DND-41 (cell line): ENCODE results near the gene COL8A1.

Source experiments
- ATAC-seq: fragments of 200-7000 bp; cut with Tn5 transposase; 3 replicates; pipeline ENCODE4 v1.9.1; 2021; ENCODE audit warnings: low read depth; ENCODE audit not compliant: insufficient read depth
- DNase-seq: peaks from one replicate; pipeline ENCODE4 v3.0.0-alpha.2; 2020
- H2AFZ ChIP-seq: 2 replicates; pipeline ENCODE4 v1.6.0; 2012; ENCODE audit warnings: low read depth, low read length
- H3K27ac ChIP-seq: 2 replicates; pipeline ENCODE4 v1.5.1; 2012; ENCODE audit warnings: low read length, inconsistent platforms
- H3K27me3 ChIP-seq: fragments of 200-600 bp; sonication (generic); 2 replicates; pipeline ENCODE4 v1.6.0; 2012; ENCODE audit warnings: low read length, mild to moderate bottlenecking, inconsistent platforms; ENCODE audit not compliant: insufficient read depth, poor library complexity
- H3K36me3 ChIP-seq: 2 replicates; pipeline ENCODE4 v1.5.1; 2012; ENCODE audit warnings: low read length, inconsistent platforms; ENCODE audit not compliant: insufficient read depth
- H3K4me1 ChIP-seq: 2 replicates; pipeline ENCODE4 v1.5.1; 2012; ENCODE audit warnings: mild to moderate bottlenecking, low read length; ENCODE audit not compliant: insufficient read depth
- H3K4me2 ChIP-seq: 2 replicates; pipeline ENCODE4 v1.6.0; 2012; ENCODE audit warnings: mild to moderate bottlenecking, moderate library complexity, low read length, inconsistent platforms; ENCODE audit not compliant: insufficient read depth
- H3K4me3 ChIP-seq, 2 experiments: fragments of 200-600 bp in 1 of 2; shearing (Covaris generic) in 1 of 2; 2 replicates each; pipeline ENCODE4 v1.5.1; 2012 to 2016; ENCODE audit warnings: inconsistent platforms in 2 of 2, low read length in 2 of 2, mild to moderate bottlenecking in 2 of 2, low read depth in 1 of 2, moderate library complexity in 1 of 2
- H3K79me2 ChIP-seq: 2 replicates; pipeline ENCODE4 v1.6.0; 2012; ENCODE audit warnings: low read length, inconsistent platforms; ENCODE audit not compliant: insufficient read depth
- H3K9ac ChIP-seq: 2 replicates; pipeline ENCODE4 v1.6.0; 2012; ENCODE audit warnings: low read depth, mild to moderate bottlenecking, inconsistent platforms, low read length, moderate library complexity
- H3K9me3 ChIP-seq: 2 replicates; pipeline ENCODE4 v1.5.1; 2012; ENCODE audit warnings: low read length, moderate library complexity, mild to moderate bottlenecking, inconsistent platforms; ENCODE audit not compliant: insufficient read depth, severe bottlenecking
- H4K20me1 ChIP-seq: 2 replicates; pipeline ENCODE4 v1.6.0; 2012; ENCODE audit warnings: low read length; ENCODE audit not compliant: insufficient read depth
- EZH2 ChIP-seq: IDR thresholded peaks from 3 replicates; pipeline ENCODE4 v1.6.1; 2012; ENCODE audit warnings: borderline replicate concordance, low read depth, mild to moderate bottlenecking, moderate library complexity, low read length, inconsistent platforms; ENCODE audit not compliant: severe bottlenecking
- TF ChIP-seq, protein P1 (sequence below): IDR thresholded peaks from 2 replicates; pipeline ENCODE4 v1.5.1; 2012; ENCODE audit warnings: borderline replicate concordance, low read length, moderate library complexity, mild to moderate bottlenecking; ENCODE audit not compliant: poor library complexity, severe bottlenecking; ENCODE audit errors: extremely low read depth

Gene COL8A1

DNA sequence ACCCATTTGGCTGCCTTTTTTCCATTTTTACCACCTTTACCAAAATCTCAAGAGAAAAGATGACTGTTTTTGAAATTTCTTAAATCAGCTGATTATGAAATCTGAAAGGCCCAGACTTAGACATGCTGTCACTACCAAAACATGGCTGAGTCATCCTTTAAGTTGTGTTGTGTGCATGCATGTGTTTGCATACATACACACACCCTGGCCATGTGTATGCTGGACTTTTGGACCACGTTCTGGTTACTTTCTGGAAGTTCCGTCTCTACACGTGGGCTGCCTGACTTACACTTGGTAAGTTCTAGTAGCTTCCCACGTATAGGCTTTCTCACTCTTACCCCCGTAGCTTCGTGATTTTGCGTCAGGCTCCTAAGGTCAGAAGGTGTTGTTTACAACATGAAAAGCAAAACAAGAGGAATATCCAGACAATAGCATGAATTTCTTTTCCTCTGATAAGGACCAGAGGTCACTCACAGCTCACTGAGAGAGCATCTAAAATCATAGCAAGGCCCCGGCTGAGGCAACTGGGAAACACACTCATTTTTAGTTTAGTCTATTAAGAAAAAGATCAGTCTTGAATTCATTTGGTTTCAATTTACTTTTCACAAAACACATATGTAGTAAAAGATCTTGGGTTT is 62.4 kb downstream of the COL8A1 start:
- no peak overlapping the region for H3K27ac ChIP-seq
- H3K4me1 ChIP-seq: no peaks in the 10 kb centered on the region
- H3K79me2 ChIP-seq: no peaks in the 10 kb centered on the region
- no peak overlapping the region for H2AFZ ChIP-seq
- no peak overlapping the region for H3K4me3 ChIP-seq
- no peak for ATAC-seq
- H4K20me1 ChIP-seq: no peaks in the 10 kb centered on the region
- no peaks in the 10 kb centered on the region for H3K36me3 ChIP-seq
- TF ChIP-seq, protein P1, sequence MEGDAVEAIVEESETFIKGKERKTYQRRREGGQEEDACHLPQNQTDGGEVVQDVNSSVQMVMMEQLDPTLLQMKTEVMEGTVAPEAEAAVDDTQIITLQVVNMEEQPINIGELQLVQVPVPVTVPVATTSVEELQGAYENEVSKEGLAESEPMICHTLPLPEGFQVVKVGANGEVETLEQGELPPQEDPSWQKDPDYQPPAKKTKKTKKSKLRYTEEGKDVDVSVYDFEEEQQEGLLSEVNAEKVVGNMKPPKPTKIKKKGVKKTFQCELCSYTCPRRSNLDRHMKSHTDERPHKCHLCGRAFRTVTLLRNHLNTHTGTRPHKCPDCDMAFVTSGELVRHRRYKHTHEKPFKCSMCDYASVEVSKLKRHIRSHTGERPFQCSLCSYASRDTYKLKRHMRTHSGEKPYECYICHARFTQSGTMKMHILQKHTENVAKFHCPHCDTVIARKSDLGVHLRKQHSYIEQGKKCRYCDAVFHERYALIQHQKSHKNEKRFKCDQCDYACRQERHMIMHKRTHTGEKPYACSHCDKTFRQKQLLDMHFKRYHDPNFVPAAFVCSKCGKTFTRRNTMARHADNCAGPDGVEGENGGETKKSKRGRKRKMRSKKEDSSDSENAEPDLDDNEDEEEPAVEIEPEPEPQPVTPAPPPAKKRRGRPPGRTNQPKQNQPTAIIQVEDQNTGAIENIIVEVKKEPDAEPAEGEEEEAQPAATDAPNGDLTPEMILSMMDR: no peak
- TF ChIP-seq EZH2: no peak
- no peak overlapping the region for H3K9ac ChIP-seq
- peaks cover 3% of the 10 kb centered on the region for H3K27me3 ChIP-seq
- H3K9me3 ChIP-seq: no peaks in the 10 kb centered on the region
- no peak for DNase-seq
- H3K4me2 ChIP-seq: no peak overlapping the region

DNA sequence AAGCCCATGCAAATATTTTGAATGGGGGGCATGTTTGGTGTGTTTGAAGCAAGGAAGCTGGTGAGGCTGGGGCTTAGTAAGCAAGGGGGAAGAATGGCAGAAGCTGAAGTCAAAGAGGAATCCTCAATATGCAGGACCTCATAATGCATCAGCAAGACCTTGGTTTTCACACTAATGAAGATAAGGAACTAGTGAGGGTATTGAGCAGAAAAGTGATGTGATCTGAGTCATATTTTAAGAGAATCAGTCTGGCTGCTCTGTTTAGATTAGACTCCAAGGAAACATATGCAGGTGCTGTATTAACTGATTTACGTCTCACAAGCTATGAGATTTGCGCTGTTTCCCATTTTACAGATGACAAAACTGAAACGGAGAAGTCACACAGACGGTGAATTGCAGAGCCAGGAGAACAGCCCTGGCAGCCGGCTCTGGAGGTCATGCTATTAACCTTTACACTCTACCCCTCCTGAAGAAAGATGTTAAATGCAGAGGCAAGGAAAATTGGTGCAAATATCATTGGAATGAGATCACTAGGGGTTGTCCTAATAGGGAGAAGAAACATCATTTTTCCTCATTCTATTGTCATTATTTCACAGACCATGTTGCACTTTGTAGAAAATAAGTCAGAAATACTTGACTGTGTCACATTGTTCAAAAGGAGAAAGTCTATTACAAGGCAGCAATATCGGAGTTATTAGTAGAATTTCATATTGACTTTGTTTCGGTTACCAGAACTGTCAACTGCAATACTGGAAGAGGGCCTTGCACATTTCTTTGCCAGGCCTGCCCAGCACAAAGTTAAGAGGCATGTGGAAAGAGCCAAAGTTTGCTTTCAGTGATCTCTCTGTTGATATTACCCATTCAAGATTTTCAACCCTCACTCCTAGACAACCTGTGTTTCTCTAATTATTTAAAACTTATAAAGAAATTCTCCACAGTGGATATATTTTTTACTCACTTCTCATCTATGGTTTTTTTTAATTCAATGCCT is 64.9 kb downstream of the COL8A1 start:
- no peaks in the 10 kb centered on the region for H3K79me2 ChIP-seq
- no peak for TF ChIP-seq EZH2
- TF ChIP-seq, protein P1: no peak
- H3K27me3 ChIP-seq: peaks cover 3% of the 10 kb centered on the region
- H3K4me1 ChIP-seq: no peaks in the 10 kb centered on the region
- H3K9ac ChIP-seq: no peak overlapping the region
- DNase-seq: no peak
- H3K9me3 ChIP-seq: no peaks in the 10 kb centered on the region
- no peak overlapping the region for H3K4me2 ChIP-seq
- H3K36me3 ChIP-seq: no peaks in the 10 kb centered on the region
- no peak overlapping the region for H3K27ac ChIP-seq
- H3K4me3 ChIP-seq: no peak overlapping the region
- no peaks in the 10 kb centered on the region for H4K20me1 ChIP-seq
- H2AFZ ChIP-seq: no peak overlapping the region
- no peak for ATAC-seq

DNA sequence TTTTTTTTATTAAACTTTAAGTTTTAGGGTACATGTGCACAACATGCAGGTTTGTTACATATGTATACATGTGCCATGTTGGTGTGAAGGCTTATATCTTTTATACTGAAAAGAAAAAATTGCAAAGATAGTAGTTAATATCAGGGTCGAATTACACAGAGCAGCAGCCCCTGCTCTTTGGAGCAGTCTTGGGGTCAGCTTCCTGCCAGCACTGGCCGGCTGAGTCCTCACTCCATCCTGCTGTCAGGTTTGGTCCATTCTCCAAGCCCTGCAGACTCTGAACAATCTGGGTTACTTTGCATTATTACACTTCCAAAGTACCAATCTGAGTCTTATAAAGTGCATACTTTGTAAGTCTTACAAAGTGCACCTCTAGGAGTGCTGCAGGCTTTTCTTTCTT is 66.0 kb downstream of the COL8A1 start:
- H3K27ac ChIP-seq: no peak overlapping the region
- H2AFZ ChIP-seq: no peak overlapping the region
- no peaks in the 10 kb centered on the region for H3K79me2 ChIP-seq
- no peaks in the 10 kb centered on the region for H3K36me3 ChIP-seq
- no peak for ATAC-seq
- DNase-seq: no peak
- H3K4me1 ChIP-seq: no peaks in the 10 kb centered on the region
- no peak overlapping the region for H3K4me2 ChIP-seq
- H3K9me3 ChIP-seq: no peaks in the 10 kb centered on the region
- peaks cover 3% of the 10 kb centered on the region for H3K27me3 ChIP-seq
- no peak for TF ChIP-seq EZH2
- TF ChIP-seq, protein P1: no peak
- H3K9ac ChIP-seq: no peak overlapping the region
- H4K20me1 ChIP-seq: no peaks in the 10 kb centered on the region
- H3K4me3 ChIP-seq: no peak overlapping the region
